ENCODE measurements around the gene CNN1.
A peak's percentile ranks its signal among the peaks of the same experiment; 100 is the strongest.

Gene CNN1

GRCh38 chr19:11496391-11497163 lies 42.1 kb upstream of the CNN1 start:
- TF ChIP-seq RAD21 (IDR thresholded peaks at IDR 0.05; ENCODE audit: low read depth) (peak; percentile 61), ZBTB7A (IDR thresholded peaks at IDR 0.05; ENCODE audit: low read depth) (no peak), TAF1 (IDR thresholded peaks at IDR 0.05; ENCODE audit: low read depth) (no peak), EP300 (IDR thresholded peaks at IDR 0.05; ENCODE audit: borderline replicate concordance) (no peak), EGR1 (IDR thresholded peaks at IDR 0.05) (no peak), YY1 (IDR thresholded peaks at IDR 0.05; ENCODE audit: low read depth) (no peak), NFIC (IDR thresholded peaks at IDR 0.05) (no peak)

DNA sequence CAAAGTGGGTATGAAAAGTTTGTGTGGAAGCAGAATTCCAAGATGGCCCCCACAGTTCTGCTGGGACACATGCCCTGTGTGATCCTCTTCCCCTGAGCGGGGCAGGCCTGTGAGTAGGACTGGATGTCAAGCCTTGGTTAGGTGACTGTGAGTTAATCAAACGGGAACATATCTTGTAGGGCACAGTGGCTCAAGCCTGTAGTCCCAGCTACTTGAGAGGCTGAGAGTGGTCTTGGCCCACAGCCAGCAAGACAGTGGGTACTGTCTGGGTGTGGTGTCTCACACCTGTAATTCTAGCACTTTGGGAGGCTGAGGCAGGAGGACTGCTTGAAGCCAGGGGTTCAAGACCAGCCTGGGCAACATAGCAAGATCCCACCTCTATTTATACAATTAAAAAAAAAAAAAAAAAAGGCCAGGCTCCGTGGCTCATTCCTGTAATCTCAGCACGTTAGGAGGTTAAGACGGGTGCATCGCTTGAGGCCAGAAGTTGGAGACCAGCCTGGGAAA lies 39.4 kb upstream of the CNN1 start:
- no peak for TF ChIP-seq EP300 (IDR thresholded peaks at IDR 0.05; ENCODE audit: borderline replicate concordance)
- no peak for TF ChIP-seq NFIC (IDR thresholded peaks at IDR 0.05)
- TF ChIP-seq FOXM1 (IDR thresholded peaks at IDR 0.05; ENCODE audit: borderline replicate concordance, low read depth), result no peak
- TF ChIP-seq RAD21 (IDR thresholded peaks at IDR 0.05; ENCODE audit: low read depth), result no peak
- TF ChIP-seq EGR1 (IDR thresholded peaks at IDR 0.05), result no peak
- no peak for TF ChIP-seq YY1 (IDR thresholded peaks at IDR 0.05; ENCODE audit: low read depth)
- no peak for TF ChIP-seq TEAD4 (IDR thresholded peaks at IDR 0.05)
- TF ChIP-seq, protein P1, sequence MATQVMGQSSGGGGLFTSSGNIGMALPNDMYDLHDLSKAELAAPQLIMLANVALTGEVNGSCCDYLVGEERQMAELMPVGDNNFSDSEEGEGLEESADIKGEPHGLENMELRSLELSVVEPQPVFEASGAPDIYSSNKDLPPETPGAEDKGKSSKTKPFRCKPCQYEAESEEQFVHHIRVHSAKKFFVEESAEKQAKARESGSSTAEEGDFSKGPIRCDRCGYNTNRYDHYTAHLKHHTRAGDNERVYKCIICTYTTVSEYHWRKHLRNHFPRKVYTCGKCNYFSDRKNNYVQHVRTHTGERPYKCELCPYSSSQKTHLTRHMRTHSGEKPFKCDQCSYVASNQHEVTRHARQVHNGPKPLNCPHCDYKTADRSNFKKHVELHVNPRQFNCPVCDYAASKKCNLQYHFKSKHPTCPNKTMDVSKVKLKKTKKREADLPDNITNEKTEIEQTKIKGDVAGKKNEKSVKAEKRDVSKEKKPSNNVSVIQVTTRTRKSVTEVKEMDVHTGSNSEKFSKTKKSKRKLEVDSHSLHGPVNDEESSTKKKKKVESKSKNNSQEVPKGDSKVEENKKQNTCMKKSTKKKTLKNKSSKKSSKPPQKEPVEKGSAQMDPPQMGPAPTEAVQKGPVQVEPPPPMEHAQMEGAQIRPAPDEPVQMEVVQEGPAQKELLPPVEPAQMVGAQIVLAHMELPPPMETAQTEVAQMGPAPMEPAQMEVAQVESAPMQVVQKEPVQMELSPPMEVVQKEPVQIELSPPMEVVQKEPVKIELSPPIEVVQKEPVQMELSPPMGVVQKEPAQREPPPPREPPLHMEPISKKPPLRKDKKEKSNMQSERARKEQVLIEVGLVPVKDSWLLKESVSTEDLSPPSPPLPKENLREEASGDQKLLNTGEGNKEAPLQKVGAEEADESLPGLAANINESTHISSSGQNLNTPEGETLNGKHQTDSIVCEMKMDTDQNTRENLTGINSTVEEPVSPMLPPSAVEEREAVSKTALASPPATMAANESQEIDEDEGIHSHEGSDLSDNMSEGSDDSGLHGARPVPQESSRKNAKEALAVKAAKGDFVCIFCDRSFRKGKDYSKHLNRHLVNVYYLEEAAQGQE (IDR thresholded peaks at IDR 0.05; ENCODE audit: low read depth), result no peak
- TF ChIP-seq USF1 (IDR thresholded peaks at IDR 0.05), result no peak
- no peak for TF ChIP-seq TAF1 (IDR thresholded peaks at IDR 0.05; ENCODE audit: low read depth)
- no peak for TF ChIP-seq CREB1 (IDR thresholded peaks at IDR 0.05; ENCODE audit: low read depth)

- TF ChIP-seq USF1 (IDR thresholded peaks at IDR 0.05) (no peak), MAX (IDR thresholded peaks at IDR 0.05) (no peak), CREB1 (IDR thresholded peaks at IDR 0.05; ENCODE audit: low read depth) (no peak), TAF1 (IDR thresholded peaks at IDR 0.05; ENCODE audit: low read depth) (no peak), TEAD4 (IDR thresholded peaks at IDR 0.05) (no peak), ZBTB7A (IDR thresholded peaks at IDR 0.05; ENCODE audit: low read depth) (no peak), TCF12 (IDR thresholded peaks at IDR 0.05; ENCODE audit: low read depth) (no peak), EP300 (IDR thresholded peaks at IDR 0.05; ENCODE audit: borderline replicate concordance) (no peak), FOXM1 (IDR thresholded peaks at IDR 0.05; ENCODE audit: borderline replicate concordance, low read depth) (no peak), YY1 (IDR thresholded peaks at IDR 0.05; ENCODE audit: low read depth) (no peak), CEBPB (IDR thresholded peaks at IDR 0.05) (no peak)
- TF ChIP-seq, protein P1 (IDR thresholded peaks at IDR 0.05; ENCODE audit: low read depth), result no peak
Observed at GRCh38 chr19:11499890-11500420, 38.7 kb upstream of the CNN1 start.

GRCh38 chr19:11504502-11505031 lies 34.1 kb upstream of the CNN1 start:
- TF ChIP-seq CEBPB (IDR thresholded peaks at IDR 0.05), result no peak
- no peak for TF ChIP-seq FOXM1 (IDR thresholded peaks at IDR 0.05; ENCODE audit: borderline replicate concordance, low read depth)
- TF ChIP-seq YY1 (IDR thresholded peaks at IDR 0.05; ENCODE audit: low read depth), result no peak
- TF ChIP-seq TAF1 (IDR thresholded peaks at IDR 0.05; ENCODE audit: low read depth), result no peak
- no peak for TF ChIP-seq MAX (IDR thresholded peaks at IDR 0.05)
- TF ChIP-seq TEAD4 (IDR thresholded peaks at IDR 0.05), result no peak
- TF ChIP-seq ZBTB7A (IDR thresholded peaks at IDR 0.05; ENCODE audit: low read depth), result no peak

DNA sequence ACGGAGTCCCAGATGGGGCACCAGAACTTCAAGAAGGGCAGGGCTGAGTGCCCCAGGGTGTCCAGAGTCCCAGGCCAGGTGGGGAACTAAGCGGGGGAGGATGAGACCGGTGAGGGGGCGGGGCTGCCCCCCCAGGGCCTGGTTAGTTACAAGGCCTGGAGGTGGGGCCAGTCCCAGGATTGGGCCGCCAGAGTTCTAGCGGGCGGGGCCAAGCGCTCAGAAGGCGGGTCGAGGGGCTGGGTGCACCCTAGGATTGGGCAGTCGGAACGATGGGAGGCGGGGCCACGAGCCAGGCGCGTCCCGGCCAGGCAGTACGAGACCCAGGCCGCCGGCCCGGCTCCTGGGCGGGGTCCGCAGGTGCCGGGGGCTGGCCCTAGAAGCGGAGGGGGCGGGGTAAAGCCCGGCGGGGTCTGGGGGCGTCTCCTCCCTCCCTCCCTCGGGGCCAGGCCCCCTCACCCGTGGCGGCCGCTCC lies 33.6 kb upstream of the CNN1 start:
- TF ChIP-seq YY1 (IDR thresholded peaks at IDR 0.05; ENCODE audit: low read depth) (no peak), TAF1 (IDR thresholded peaks at IDR 0.05; ENCODE audit: low read depth) (0 out of 2 replicates have a peak, but pooled peaks have one; percentile 32), TCF12 (IDR thresholded peaks at IDR 0.05; ENCODE audit: low read depth) (no peak), MAX (IDR thresholded peaks at IDR 0.05) (no peak), RAD21 (IDR thresholded peaks at IDR 0.05; ENCODE audit: low read depth) (no peak), EGR1 (IDR thresholded peaks at IDR 0.05) (peak; percentile 81), TEAD4 (IDR thresholded peaks at IDR 0.05) (no peak), FOXM1 (IDR thresholded peaks at IDR 0.05; ENCODE audit: borderline replicate concordance, low read depth) (no peak), ZBTB7A (IDR thresholded peaks at IDR 0.05; ENCODE audit: low read depth) (peak; percentile 91), USF1 (IDR thresholded peaks at IDR 0.05) (no peak), NFIC (IDR thresholded peaks at IDR 0.05) (no peak), CREB1 (IDR thresholded peaks at IDR 0.05; ENCODE audit: low read depth) (peak; percentile 27), EP300 (IDR thresholded peaks at IDR 0.05; ENCODE audit: borderline replicate concordance) (no peak), CEBPB (IDR thresholded peaks at IDR 0.05) (no peak)
- TF ChIP-seq, protein P1 (IDR thresholded peaks at IDR 0.05; ENCODE audit: low read depth), result no peak

All from Ishikawa (cell line).